H1 (cell line): ENCODE results near the gene ACP3. TPM values are rescaled to one million over a fixed set of nuclear protein-coding genes. Genes with fewer than 3 reads are reported as not detected.

Source experiments
- CBX5 ChIP-seq: fragments of 300-800, 300-1000 bp; sonication (generic); IDR thresholded peaks from 2 replicates; pipeline ENCODE4 v1.7.1; 2016; ENCODE audit warnings: antibody characterized with exemption, low read length, low read depth
- HDAC2 ChIP-seq, 2 experiments: fragments of 300-600 bp in 1 of 2; sonication (generic) in 1 of 2; IDR thresholded peaks; 2 replicates each; pipeline ENCODE4 v1.6.1; 2011 to 2012; ENCODE audit warnings: low read depth in 2 of 2, low read length in 2 of 2, mild to moderate bottlenecking in 2 of 2, moderate library complexity in 2 of 2, borderline replicate concordance in 1 of 2, inconsistent platforms in 1 of 2
- TAF1 ChIP-seq: IDR thresholded peaks from 2 replicates; pipeline ENCODE4 v1.6.1; 2011; ENCODE audit warnings: mild to moderate bottlenecking, low read depth, low read length
- polyA plus RNA-seq, 7 experiments: library from polyadenylated mRNA; depleted of rRNA in 3 of 7; stranded (reverse) in 5 of 7; unstranded in 2 of 7; fragments of >200 nt in 5 of 7; fragments of 200-250 nt in 2 of 7; gene quantifications; 1 replicate in 5 of 7; 2 replicates in 1 of 7; 4 replicates in 1 of 7; pipeline versions ENCODE4 v1.2.1 to v1.2.3, GENCODE V29; 2011 to 2013; ENCODE audit warnings: missing spikeins in 2 of 7, mixed read lengths in 2 of 7
- total RNA-seq: library from RNA; stranded (reverse); fragmentation: NEBNext Ultra II Directional; extraction: Animal tissue kit (Norgen Biotek cat#: 25700); gene quantifications from 2 replicates; pipeline ENCODE4 v1.2.1, GENCODE V29; 2021
- TF ChIP-seq, protein P1 (sequence below), 3 experiments: IDR thresholded peaks; 1 replicate in 2 of 3; 2 replicates in 1 of 3; pipeline versions ENCODE4 v1.5.1 to v1.6.1; 2011; ENCODE audit warnings: low read length in 3 of 3, mild to moderate bottlenecking in 3 of 3, inconsistent platforms in 2 of 3, low read depth in 1 of 3, moderate library complexity in 1 of 3; ENCODE audit not compliant: insufficient read depth in 1 of 3; ENCODE audit errors: control extremely low read depth in 1 of 3

The ACP3 gene
- total and polyA plus RNA-seq, 2 of the 8 experiments (the other 6 are each of a cell fraction or from before 2014, with no cell fraction given): 1.2 to 1.4 TPM

DNA sequence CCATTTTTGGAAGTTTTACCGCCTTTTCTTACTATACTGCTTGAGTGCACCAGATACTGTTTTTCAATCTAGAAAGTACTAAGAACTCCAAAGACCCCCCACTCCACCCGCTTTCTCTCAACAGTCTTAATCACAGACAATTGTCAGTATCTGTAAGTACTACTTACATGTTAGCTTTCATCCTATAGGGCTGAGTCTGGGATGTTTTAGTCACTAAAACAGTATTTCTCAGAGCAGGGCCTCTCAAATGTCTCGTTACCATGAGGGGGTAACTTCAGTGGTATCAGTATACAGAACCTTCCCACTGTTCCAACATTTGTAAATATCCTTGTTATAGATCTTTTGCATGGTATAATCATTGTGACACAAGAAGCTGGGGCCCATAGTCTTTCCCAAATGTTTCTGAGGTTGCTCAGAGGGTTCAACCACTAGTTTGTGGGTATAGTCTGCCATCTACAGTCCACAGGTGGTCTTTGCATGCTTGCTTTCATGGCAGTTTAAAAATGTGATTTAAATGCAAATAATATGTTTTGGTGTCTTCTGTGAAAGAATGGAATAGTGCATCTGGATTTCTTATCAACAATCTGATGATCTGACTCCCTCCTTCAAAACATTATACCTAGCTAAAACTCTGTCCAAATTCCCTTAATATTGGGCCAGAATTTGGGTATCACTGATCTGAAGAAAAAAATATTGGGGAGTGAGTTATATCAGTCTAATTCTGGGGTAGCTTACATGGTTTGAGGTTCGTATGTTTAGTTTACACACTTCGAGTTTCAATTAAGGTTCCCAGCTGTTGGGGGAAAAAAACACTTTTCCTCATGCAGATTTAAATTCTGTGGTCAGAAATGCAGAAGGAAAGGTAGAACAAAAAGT is 82.1 kb downstream of the ACP3 start (continued):
- TF ChIP-seq, protein P1, sequence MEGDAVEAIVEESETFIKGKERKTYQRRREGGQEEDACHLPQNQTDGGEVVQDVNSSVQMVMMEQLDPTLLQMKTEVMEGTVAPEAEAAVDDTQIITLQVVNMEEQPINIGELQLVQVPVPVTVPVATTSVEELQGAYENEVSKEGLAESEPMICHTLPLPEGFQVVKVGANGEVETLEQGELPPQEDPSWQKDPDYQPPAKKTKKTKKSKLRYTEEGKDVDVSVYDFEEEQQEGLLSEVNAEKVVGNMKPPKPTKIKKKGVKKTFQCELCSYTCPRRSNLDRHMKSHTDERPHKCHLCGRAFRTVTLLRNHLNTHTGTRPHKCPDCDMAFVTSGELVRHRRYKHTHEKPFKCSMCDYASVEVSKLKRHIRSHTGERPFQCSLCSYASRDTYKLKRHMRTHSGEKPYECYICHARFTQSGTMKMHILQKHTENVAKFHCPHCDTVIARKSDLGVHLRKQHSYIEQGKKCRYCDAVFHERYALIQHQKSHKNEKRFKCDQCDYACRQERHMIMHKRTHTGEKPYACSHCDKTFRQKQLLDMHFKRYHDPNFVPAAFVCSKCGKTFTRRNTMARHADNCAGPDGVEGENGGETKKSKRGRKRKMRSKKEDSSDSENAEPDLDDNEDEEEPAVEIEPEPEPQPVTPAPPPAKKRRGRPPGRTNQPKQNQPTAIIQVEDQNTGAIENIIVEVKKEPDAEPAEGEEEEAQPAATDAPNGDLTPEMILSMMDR (IDR thresholded peaks at IDR 0.05; ENCODE audit: control extremely low read depth in 1 of 3, insufficient read depth in 1 of 3, low read depth in 1 of 3, low read length in 3 of 3): peak in 2 of 3 experiments; percentile 86 to 89; a peak in 3 of 4 replicates
- no peak for TF ChIP-seq HDAC2 (IDR thresholded peaks at IDR 0.05; ENCODE audit: borderline replicate concordance in 1 of 2, low read depth in 2 of 2, low read length in 2 of 2)
- TF ChIP-seq CBX5: no peak
- no peak for TF ChIP-seq TAF1
